SK-N-SH (cell line): ENCODE measurements around the gene CFHR5. TPM values are rescaled to one million over a fixed set of nuclear protein-coding genes. Genes with fewer than 3 reads are reported as not detected.
"Not testable (repeated sequence)": the region's sequence is repeated elsewhere in the genome, so short reads cannot be mapped to it uniquely, and the experiment has no call there.

ENCODE experiments used
- CTCF ChIA-PET: fragments of 300-600, 350-600 bp; formaldehyde crosslinking; extraction: SDS; loops from one replicate; lab custom pipeline; 2021; lab: Yijun Ruan, JAX
- POLR2A ChIA-PET: fragments of 350-600 bp; sonication (Branson Sonifier 250); formaldehyde crosslinking; extraction: SDS; loops from one replicate; lab custom pipeline; 2020; ENCODE audit warnings: antibody characterized with exemption, inconsistent platforms; lab: Yijun Ruan, JAX
- DNase-seq: peaks from one replicate; pipeline ENCODE4 v3.0.0; 2012
- H2AFZ ChIP-seq: fragments of 200-600 bp; sonication (generic); 2 replicates; pipeline ENCODE4 v1.8.1; 2016; ENCODE audit warnings: antibody characterized with exemption, mild to moderate bottlenecking, low read depth
- H3F3A ChIP-seq: fragments of 200-600 bp; sonication (generic); replicated peaks from 2 replicates; pipeline ENCODE3; 2016; ENCODE audit warnings: antibody characterized with exemption, mild to moderate bottlenecking; ENCODE audit not compliant: insufficient read depth
- H3K27ac ChIP-seq, 2 experiments: fragments of 200-500 bp in 1 of 2; fragments of 200-600 bp in 1 of 2; sonication (Bioruptor generic) in 1 of 2; sonication (generic), shearing (Covaris generic) in 1 of 2; 2 replicates each; pipeline versions ENCODE4 v1.5.1 to v1.6.1; 2014 to 2016; ENCODE audit warnings: low read depth in 2 of 2, inconsistent platforms in 1 of 2, low read length in 1 of 2, mild to moderate bottlenecking in 1 of 2, mixed read lengths in 1 of 2
- H3K27me3 ChIP-seq: fragments of 200-600 bp; sonication (generic), shearing (Covaris generic); 2 replicates; pipeline ENCODE4 v1.6.1; 2016; ENCODE audit warnings: mixed run types; ENCODE audit not compliant: insufficient read depth
- H3K36me3 ChIP-seq, 2 experiments: fragments of 200-500 bp in 1 of 2; fragments of 200-600 bp in 1 of 2; sonication (Bioruptor generic) in 1 of 2; sonication (generic) in 1 of 2; replicated peaks in 1 of 2; 2 replicates each; pipeline versions ENCODE3 to v1.5.1; 2014 to 2016; ENCODE audit warnings: low read length in 1 of 2, mild to moderate bottlenecking in 1 of 2; ENCODE audit not compliant: insufficient read depth in 2 of 2, control insufficient read depth in 1 of 2
- H3K4me1 ChIP-seq, 2 experiments: fragments of 200-500 bp in 1 of 2; fragments of 200-600 bp in 1 of 2; sonication (Bioruptor generic) in 1 of 2; sonication (generic), shearing (Covaris generic) in 1 of 2; 2 replicates each; pipeline versions ENCODE4 v1.5.1 to v1.6.1; 2014 to 2016; ENCODE audit warnings: low read depth in 1 of 2, low read length in 1 of 2, mixed run types in 1 of 2; ENCODE audit not compliant: insufficient read depth in 2 of 2, control insufficient read depth in 1 of 2
- H3K4me2 ChIP-seq: fragments of 200-600 bp; sonication (generic), shearing (Covaris generic); 2 replicates; pipeline ENCODE4 v1.6.1; 2017; ENCODE audit warnings: mixed run types
- H3K4me3 ChIP-seq, 2 experiments: fragments of 200-500 bp in 1 of 2; fragments of 200-600 bp in 1 of 2; sonication (Bioruptor generic) in 1 of 2; sonication (generic), shearing (Covaris generic) in 1 of 2; 2 replicates each; pipeline versions ENCODE4 v1.5.1 to v1.8.1; 2014 to 2016; ENCODE audit warnings: low read depth in 2 of 2, inconsistent platforms in 1 of 2, low read length in 1 of 2, mild to moderate bottlenecking in 1 of 2, mixed read lengths in 1 of 2, moderate library complexity in 1 of 2
- H3K79me2 ChIP-seq: fragments of 200-600 bp; sonication (generic); 2 replicates; pipeline ENCODE4 v1.8.1; 2017; ENCODE audit warnings: mild to moderate bottlenecking; ENCODE audit not compliant: insufficient read depth
- H3K9ac ChIP-seq: fragments of 200-600 bp; sonication (generic); 2 replicates; pipeline ENCODE4 v1.6.1; 2017; ENCODE audit warnings: mixed run types
- H3K9me2 ChIP-seq: fragments of 200-600 bp; sonication (generic); 2 replicates; pipeline ENCODE4 v1.6.1; 2017; ENCODE audit warnings: mixed run types
- H3K9me3 ChIP-seq: fragments of 200-600 bp; sonication (generic); 2 replicates; pipeline ENCODE4 v1.6.1; 2017; ENCODE audit warnings: mixed run types, mild to moderate bottlenecking, moderate library complexity
- H4K20me1 ChIP-seq: fragments of 200-600 bp; sonication (generic); 2 replicates; pipeline ENCODE4 v1.6.1; 2017; ENCODE audit warnings: mild to moderate bottlenecking, mixed run types; ENCODE audit not compliant: insufficient read depth
- CHD2 ChIP-seq: fragments of 150-350 bp; IDR thresholded peaks from 2 replicates; pipeline ENCODE4 v1.6.1; 2018; ENCODE audit warnings: low read length; ENCODE audit not compliant: partially characterized antibody
- ELF1 ChIP-seq: IDR thresholded peaks from 2 replicates; pipeline ENCODE4 v1.4.0; 2012
- EP300 ChIP-seq, 2 experiments: IDR thresholded peaks; 2 replicates each; pipeline versions ENCODE4 v1.4.0 to v1.6.1; 2012; ENCODE audit warnings: borderline replicate concordance in 1 of 2, low read depth in 1 of 2, low read length in 1 of 2
- FOXJ3 ChIP-seq: sonication (generic); formaldehyde crosslinking; IDR thresholded peaks from 2 replicates; pipeline ENCODE4 v1.5.1; 2020; ENCODE audit warnings: mild to moderate bottlenecking, missing genetic modification reagents
- FOXM1 ChIP-seq: IDR thresholded peaks from 2 replicates; pipeline ENCODE4 v1.4.0; 2012; ENCODE audit warnings: low read depth, mild to moderate bottlenecking
- GABPA ChIP-seq: IDR thresholded peaks from 2 replicates; pipeline ENCODE4 v1.4.0; 2012; ENCODE audit warnings: low read depth, mild to moderate bottlenecking
- GATA2 ChIP-seq: sonication (generic); formaldehyde crosslinking; IDR thresholded peaks from 2 replicates; pipeline ENCODE4 v1.5.0; 2020; ENCODE audit warnings: mild to moderate bottlenecking, missing genetic modification reagents
- MAX ChIP-seq: IDR thresholded peaks from 2 replicates; pipeline ENCODE4 v1.4.0; 2012; ENCODE audit warnings: low read depth
- MEF2A ChIP-seq: IDR thresholded peaks from 2 replicates; pipeline ENCODE4 v1.4.0; 2012; ENCODE audit warnings: low read depth, borderline replicate concordance
- MXI1 ChIP-seq: IDR thresholded peaks from 2 replicates; pipeline ENCODE4 v1.6.1; 2012; ENCODE audit warnings: mild to moderate bottlenecking, low read depth, low read length, improper control_type of control experiment
- NFIC ChIP-seq: IDR thresholded peaks from 2 replicates; pipeline ENCODE4 v1.4.0; 2012; ENCODE audit warnings: borderline replicate concordance
- POLR2AphosphoS5 ChIP-seq: IDR thresholded peaks from 2 replicates; pipeline ENCODE4 v1.6.1; 2012; ENCODE audit warnings: low read depth, low read length
- RAD21 ChIP-seq: IDR thresholded peaks from 2 replicates; pipeline ENCODE4 v1.6.1; 2012; ENCODE audit warnings: mild to moderate bottlenecking, low read length
- RCOR1 ChIP-seq: fragments of 150-350 bp; IDR thresholded peaks from 2 replicates; pipeline ENCODE4 v1.6.1; 2017; ENCODE audit warnings: antibody characterized with exemption, low read length
- REST ChIP-seq: IDR thresholded peaks from 2 replicates; pipeline ENCODE4 v1.6.1; 2012; ENCODE audit warnings: mild to moderate bottlenecking, low read depth, low read length, moderate library complexity
- RFX5 ChIP-seq: IDR thresholded peaks from 2 replicates; pipeline ENCODE4 v1.6.1; 2012; ENCODE audit warnings: mild to moderate bottlenecking, improper control_type of control experiment, low read length
- RXRA ChIP-seq: IDR thresholded peaks from 2 replicates; pipeline ENCODE4 v1.4.0; 2012; ENCODE audit warnings: low read depth, mild to moderate bottlenecking, borderline replicate concordance
- SIN3A ChIP-seq: IDR thresholded peaks from 2 replicates; pipeline ENCODE4 v1.6.1; 2012; ENCODE audit warnings: low read depth, mild to moderate bottlenecking, low read length, moderate library complexity, borderline replicate concordance
- SMC3 ChIP-seq: IDR thresholded peaks from 2 replicates; pipeline ENCODE4 v1.6.1; 2012; ENCODE audit warnings: low read depth, low read length, improper control_type of control experiment
- TAF1 ChIP-seq: IDR thresholded peaks from 2 replicates; pipeline ENCODE4 v1.6.1; 2012; ENCODE audit warnings: low read depth, mild to moderate bottlenecking, low read length, moderate library complexity, borderline replicate concordance
- TEAD4 ChIP-seq: IDR thresholded peaks from 2 replicates; pipeline ENCODE4 v1.4.0; 2012; ENCODE audit warnings: mild to moderate bottlenecking, borderline replicate concordance; ENCODE audit not compliant: insufficient read depth
- WGBS: methylation state at CpG from one replicate; pipeline ENCODE4 v1.1.6; 2017; ENCODE audit warnings: low lambda C conversion rate; 5-methylcytosine and 5-hydroxymethylcytosine counted together
- polyA plus RNA-seq, 3 experiments: library from polyadenylated mRNA; depleted of rRNA; stranded (reverse); fragments of >200 nt; gene quantifications; 2 replicates each; pipeline ENCODE4 v1.2.3, GENCODE V29; 2012

CFHR5 gene
- polyA plus RNA-seq (2012; rRNA removed), result not detected in 2 replicates
- not detected in 2 replicates for polyA plus RNA-seq (2012; cell fraction: cytosol; rRNA removed)
- not detected in 2 replicates for polyA plus RNA-seq (2012; cell fraction: nucleus; rRNA removed)

GRCh38 chr1:196977278-196977677 lies at the start of gene CFHR5:
TSS of gene CFHR5 (plus strand) at chr1:196977556. CDS start at chr1:196977665, 109 bp downstream.
- Histone ChIP-seq H3F3A (no peaks in the 10 kb centered on the region), H3K79me2 (no peaks in the 10 kb centered on the region), H4K20me1 (no peaks in the 10 kb centered on the region), H3K9me2 (no peaks in the 10 kb centered on the region), H3K9ac (no peak within 1 kb of the TSS), H3K36me3 (no peaks in the 10 kb centered on the region), H3K27me3 (no peaks in the 10 kb centered on the region), H3K4me2 (0 out of 2 replicates have a peak within 1 kb of the TSS, but pooled peaks have one; percentile 11), H2AFZ (peak within 1 kb of the TSS; percentile 81), H3K9me3 (no peaks in the 10 kb centered on the region), H3K4me3 (no peak within 1 kb of the TSS), H3K4me1 (no peaks in the 10 kb centered on the region; a peak in 1 of 4 replicates), H3K27ac (no peak within 1 kb of the TSS)
- TF ChIP-seq FOXM1, result no peak
- TF ChIP-seq ELF1, result no peak
- TF ChIP-seq SMC3, result no peak
- TF ChIP-seq RFX5, result no peak
- no peak for TF ChIP-seq MEF2A
- no peak for TF ChIP-seq MAX
- no peak for TF ChIP-seq RCOR1
- no peak for TF ChIP-seq NFIC
- no peak for TF ChIP-seq POLR2AphosphoS5
- TF ChIP-seq SIN3A, result no peak
- no peak for TF ChIP-seq GABPA
- ChIA-PET CTCF (no interaction called here), POLR2A (no interaction called here)
- no peak for DNase-seq
- WGBS, result 42% methylated on average over 5 of the region's 5 CpGs

GRCh38 chr1:196932853-196933252 lies 44.5 kb upstream of the CFHR5 start:
- H4K20me1 ChIP-seq, H3K4me2 ChIP-seq, H3K4me3 ChIP-seq, H3K36me3 ChIP-seq, H3K4me1 ChIP-seq, H3K9me3 ChIP-seq, H2AFZ ChIP-seq, H3K27me3 ChIP-seq, H3K9ac ChIP-seq, H3K9me2 ChIP-seq, CTCF ChIA-PET, POLR2A ChIA-PET, DNase-seq, H3K27ac ChIP-seq, H3F3A ChIP-seq, H3K79me2 ChIP-seq: not testable (repeated sequence)
- 51% methylated on average over 2 of the region's 2 CpGs for WGBS

- H3K4me2 ChIP-seq, result no peak overlapping the region
- H3K27me3 ChIP-seq, result no peaks in the 10 kb centered on the region
- H3K9me3 ChIP-seq, result no peaks in the 10 kb centered on the region
- no peak overlapping the region for H3K4me3 ChIP-seq
- no peaks in the 10 kb centered on the region for H3K36me3 ChIP-seq
- H3K9ac ChIP-seq, result no peak overlapping the region
- ChIA-PET CTCF (no interaction called here), POLR2A (no interaction called here)
- no peak overlapping the region for H2AFZ ChIP-seq
- DNase-seq, result peak; percentile 1
- 67% methylated on average over 11 of the region's 32 CpGs for WGBS
- H4K20me1 ChIP-seq, result no peaks in the 10 kb centered on the region
- no peaks in the 10 kb centered on the region for H3K79me2 ChIP-seq
- H3K27ac ChIP-seq, result no peak overlapping the region
- H3K9me2 ChIP-seq, result no peaks in the 10 kb centered on the region
- no peaks in the 10 kb centered on the region for H3F3A ChIP-seq
- H3K4me1 ChIP-seq, result no peaks in the 10 kb centered on the region
- TF ChIP-seq ELF1 (no peak), REST (no peak), MXI1 (no peak), EP300 (IDR thresholded peaks at IDR 0.05; ENCODE audit: borderline replicate concordance in 1 of 2, low read depth in 1 of 2, low read length in 1 of 2) (no peak), GATA2 (no peak), RXRA (no peak), CHD2 (no peak), GABPA (no peak), TEAD4 (no peak), TAF1 (no peak), RAD21 (no peak), NFIC (no peak), FOXJ3 (CRISPR knock-in tag) (no peak)
These were observed 43.7 kb upstream of the CFHR5 start for GRCh38 chr1:196933531-196934189.
